OCI-LY1 (cell line): ENCODE results near the gene ARL8A.

ENCODE experiments used
- EZH2 ChIP-seq: fragments of 200-600 bp; sonication (generic), shearing (Covaris generic); IDR thresholded peaks from 2 replicates; pipeline ENCODE4 v1.8.0; 2017; ENCODE audit warnings: borderline replicate concordance, mixed run types, mild to moderate bottlenecking, antibody characterized with exemption, low read length, moderate library complexity, mixed read lengths
- TF ChIP-seq, protein P1 (sequence below): fragments of 200-600 bp; sonication (generic), shearing (Covaris generic); IDR thresholded peaks from 2 replicates; pipeline ENCODE4 v1.5.1; 2017; ENCODE audit warnings: mild to moderate bottlenecking, antibody characterized with exemption, low read length, moderate library complexity, mixed read lengths

DNA sequence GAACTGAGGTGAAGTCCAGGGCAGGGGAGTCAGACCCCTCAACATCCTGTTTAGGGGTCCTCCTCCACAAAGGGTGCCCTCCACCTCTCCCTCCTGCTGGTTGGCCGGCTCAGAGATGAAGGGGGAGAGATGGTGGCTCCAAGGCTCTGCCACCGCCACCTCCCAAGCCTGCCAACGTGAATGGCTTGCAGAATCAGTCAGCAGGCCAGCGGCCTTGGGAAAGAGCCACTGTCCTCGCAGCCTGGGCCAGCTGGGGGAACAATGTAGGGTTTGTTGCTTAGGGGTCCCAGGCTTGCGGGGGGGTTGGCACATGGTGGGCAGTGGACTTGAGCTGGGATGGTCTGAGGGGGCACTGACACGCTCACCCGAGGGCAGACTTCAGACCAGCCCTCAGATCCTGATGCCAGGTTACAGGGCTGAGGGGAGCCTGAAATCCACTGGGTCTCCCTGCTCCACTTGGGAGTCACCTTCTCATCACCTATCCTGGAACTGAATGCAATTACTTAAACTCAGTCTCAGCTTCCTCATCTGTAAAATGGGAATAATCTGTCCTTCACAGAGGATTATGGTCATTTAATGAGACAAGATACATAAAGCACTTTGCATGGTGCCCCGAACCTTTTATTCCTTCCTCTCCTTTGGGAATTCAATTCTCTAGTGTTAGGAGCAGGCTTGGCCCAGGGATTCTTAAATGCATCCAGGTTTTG lies 13.6 kb downstream of the ARL8A start:
- TF ChIP-seq, protein P1, sequence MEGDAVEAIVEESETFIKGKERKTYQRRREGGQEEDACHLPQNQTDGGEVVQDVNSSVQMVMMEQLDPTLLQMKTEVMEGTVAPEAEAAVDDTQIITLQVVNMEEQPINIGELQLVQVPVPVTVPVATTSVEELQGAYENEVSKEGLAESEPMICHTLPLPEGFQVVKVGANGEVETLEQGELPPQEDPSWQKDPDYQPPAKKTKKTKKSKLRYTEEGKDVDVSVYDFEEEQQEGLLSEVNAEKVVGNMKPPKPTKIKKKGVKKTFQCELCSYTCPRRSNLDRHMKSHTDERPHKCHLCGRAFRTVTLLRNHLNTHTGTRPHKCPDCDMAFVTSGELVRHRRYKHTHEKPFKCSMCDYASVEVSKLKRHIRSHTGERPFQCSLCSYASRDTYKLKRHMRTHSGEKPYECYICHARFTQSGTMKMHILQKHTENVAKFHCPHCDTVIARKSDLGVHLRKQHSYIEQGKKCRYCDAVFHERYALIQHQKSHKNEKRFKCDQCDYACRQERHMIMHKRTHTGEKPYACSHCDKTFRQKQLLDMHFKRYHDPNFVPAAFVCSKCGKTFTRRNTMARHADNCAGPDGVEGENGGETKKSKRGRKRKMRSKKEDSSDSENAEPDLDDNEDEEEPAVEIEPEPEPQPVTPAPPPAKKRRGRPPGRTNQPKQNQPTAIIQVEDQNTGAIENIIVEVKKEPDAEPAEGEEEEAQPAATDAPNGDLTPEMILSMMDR, result no peak
- no peak for TF ChIP-seq EZH2
